Epithelial cell of esophagus (primary cell): ENCODE measurements around the gene SAA1.

Source experiments
- DNase-seq: peaks from one replicate; pipeline ENCODE4 v3.0.0; 2010; ENCODE audit warnings: low read depth
- H3K4me3 ChIP-seq: 2 replicates; pipeline ENCODE4 v1.5.1; 2011; ENCODE audit warnings: mild to moderate bottlenecking, low read length, control low read depth
- CTCF ChIP-seq: IDR thresholded peaks from 2 replicates; pipeline ENCODE4 v1.5.1; 2011; ENCODE audit warnings: low read depth, mild to moderate bottlenecking, low read length, control low read depth, inconsistent platforms; ENCODE audit not compliant: insufficient read depth; ENCODE audit errors: missing control alignments

SAA1 gene

GRCh38 chr11:18312012-18312411, 45.9 kb downstream of the SAA1 start:
- no peak overlapping the region for H3K4me3 ChIP-seq
- peak; percentile 60 for DNase-seq
- TF ChIP-seq CTCF = no peak

GRCh38 chr11:18312663-18313420, 46.8 kb downstream of the SAA1 start:
- DNase-seq = peak; percentile 89
- no peak for TF ChIP-seq CTCF

GRCh38 chr11:18313965-18314763, 48.1 kb downstream of the SAA1 start:
- DNase-seq = peak; percentile 69
- TF ChIP-seq CTCF = no peak
- no peak overlapping the region for H3K4me3 ChIP-seq

More at GRCh38 chr11:18312663-18313420, 46.8 kb downstream of the SAA1 start:
- H3K4me3 ChIP-seq = no peak overlapping the region

GRCh38 chr11:18314784-18315523, 48.9 kb downstream of the SAA1 start:
- no peak for DNase-seq
- TF ChIP-seq CTCF = no peak
- H3K4me3 ChIP-seq = no peak overlapping the region

GRCh38 chr11:18315893-18316292, 49.8 kb downstream of the SAA1 start:
- no peak for DNase-seq
- no peak overlapping the region for H3K4me3 ChIP-seq
- no peak for TF ChIP-seq CTCF

- H3K4me3 ChIP-seq = no peak overlapping the region
- DNase-seq = no peak
- no peak for TF ChIP-seq CTCF
Observed at GRCh38 chr11:18317551-18317950, 51.5 kb downstream of the SAA1 start.
